Spleen (tissue), 7 donors: ENCODE results near the gene MTA1.

Experiments used
- POLR2A ChIP-seq, 3 donors: fragments of 450-650 bp; IDR thresholded peaks; one replicate each; pipeline ENCODE4 v1.5.1; 2017; ENCODE audit warnings: antibody characterized with exemption in 3 of 3, mild to moderate bottlenecking in 1 of 3
- POLR2AphosphoS5 ChIP-seq, 3 donors: sonication (generic); formaldehyde crosslinking; IDR thresholded peaks; one replicate each; pipeline ENCODE4 v1.5.1; 2017; ENCODE audit warnings: antibody characterized with exemption in 3 of 3
- TF ChIP-seq, protein P1 (sequence below), 11 experiments: fragments of 200-600 bp in 7 of 11; fragments of 450-650 bp in 4 of 11; sonication (generic) in 4 of 11; IDR thresholded peaks in 8 of 11; conservative IDR thresholded peaks in 3 of 11; 1 replicate in 7 of 11; 2 replicates in 4 of 11; pipeline versions ENCODE4 v1.4.0 to v1.8.0; 2016 to 2021; ENCODE audit warnings: antibody characterized with exemption in 11 of 11, inconsistent platforms in 4 of 11, mild to moderate bottlenecking in 1 of 11
- donor health status: DM: no; HTN: no; CAD: no; lungs with moderate emphysema.
- donor health status: DM: no; HTN: no; CAD: no.
- donor health status: DM: no; HTN: no; CAD: no.

GRCh38 chr14:105449276-105450122 lies 29.9 kb downstream of the MTA1 start:
- TF ChIP-seq, protein P1, sequence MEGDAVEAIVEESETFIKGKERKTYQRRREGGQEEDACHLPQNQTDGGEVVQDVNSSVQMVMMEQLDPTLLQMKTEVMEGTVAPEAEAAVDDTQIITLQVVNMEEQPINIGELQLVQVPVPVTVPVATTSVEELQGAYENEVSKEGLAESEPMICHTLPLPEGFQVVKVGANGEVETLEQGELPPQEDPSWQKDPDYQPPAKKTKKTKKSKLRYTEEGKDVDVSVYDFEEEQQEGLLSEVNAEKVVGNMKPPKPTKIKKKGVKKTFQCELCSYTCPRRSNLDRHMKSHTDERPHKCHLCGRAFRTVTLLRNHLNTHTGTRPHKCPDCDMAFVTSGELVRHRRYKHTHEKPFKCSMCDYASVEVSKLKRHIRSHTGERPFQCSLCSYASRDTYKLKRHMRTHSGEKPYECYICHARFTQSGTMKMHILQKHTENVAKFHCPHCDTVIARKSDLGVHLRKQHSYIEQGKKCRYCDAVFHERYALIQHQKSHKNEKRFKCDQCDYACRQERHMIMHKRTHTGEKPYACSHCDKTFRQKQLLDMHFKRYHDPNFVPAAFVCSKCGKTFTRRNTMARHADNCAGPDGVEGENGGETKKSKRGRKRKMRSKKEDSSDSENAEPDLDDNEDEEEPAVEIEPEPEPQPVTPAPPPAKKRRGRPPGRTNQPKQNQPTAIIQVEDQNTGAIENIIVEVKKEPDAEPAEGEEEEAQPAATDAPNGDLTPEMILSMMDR (IDR thresholded peaks at IDR 0.05 in 8 of 11, conservative IDR thresholded peaks at IDR 0.05 in 3 of 11), result no peak
- no peak for TF ChIP-seq POLR2AphosphoS5 (IDR thresholded peaks at IDR 0.05)
- no peak for TF ChIP-seq POLR2A (IDR thresholded peaks at IDR 0.05)
